HPDE6-E6E7 (cell line): ENCODE measurements around the gene UGT1A3.
A peak's percentile ranks its signal among the peaks of the same experiment; 100 is the strongest.

Experiments
- DNase-seq: peaks from one replicate; pipeline ENCODE4 v3.0.0; 2011; ENCODE audit warnings: missing footprints; ENCODE audit errors: extremely low spot score

UGT1A3 gene

GRCh38 chr2:233795735-233796171, 66.9 kb downstream of the UGT1A3 start:
- no peak for DNase-seq

- no peak for DNase-seq
Measured at GRCh38 chr2:233796254-233796653, 67.4 kb downstream of the UGT1A3 start.

- no peak for DNase-seq
Measured at GRCh38 chr2:233798335-233799086, 69.7 kb downstream of the UGT1A3 start.

- DNase-seq, result no peak
Measured at GRCh38 chr2:233799087-233799665, 70.3 kb downstream of the UGT1A3 start.

- no peak for DNase-seq
Measured at GRCh38 chr2:233799716-233800115, 70.9 kb downstream of the UGT1A3 start.

GRCh38 chr2:233800208-233800607, 71.4 kb downstream of the UGT1A3 start:
- DNase-seq, result no peak

- DNase-seq, result no peak
Measured at GRCh38 chr2:233801357-233802131, 72.7 kb downstream of the UGT1A3 start.

GRCh38 chr2:233802132-233802815, 73.4 kb downstream of the UGT1A3 start:
- no peak for DNase-seq

GRCh38 chr2:233803292-233803911, 74.6 kb downstream of the UGT1A3 start:
- no peak for DNase-seq

GRCh38 chr2:233803994-233804393, 75.2 kb downstream of the UGT1A3 start:
- DNase-seq, result no peak

GRCh38 chr2:233807215-233807865, 78.5 kb downstream of the UGT1A3 start:
- DNase-seq, result no peak

- DNase-seq, result no peak
Measured at GRCh38 chr2:233807966-233808935, 79.4 kb downstream of the UGT1A3 start.

- no peak for DNase-seq
Measured at GRCh38 chr2:233810385-233810784, 81.5 kb downstream of the UGT1A3 start.

- DNase-seq, result no peak
Measured at GRCh38 chr2:233811087-233811486, 82.2 kb downstream of the UGT1A3 start.

- DNase-seq, result no peak
Measured at GRCh38 chr2:233811732-233812131, 82.9 kb downstream of the UGT1A3 start.

GRCh38 chr2:233813236-233814055, 84.6 kb downstream of the UGT1A3 start:
- DNase-seq, result no peak

- peak; percentile 29 for DNase-seq
Measured at GRCh38 chr2:233814056-233814835, 85.4 kb downstream of the UGT1A3 start.

GRCh38 chr2:233815861-233816260, 87.0 kb downstream of the UGT1A3 start:
- no peak for DNase-seq
